Measurements from ENCODE around the gene HOXC5.

The HOXC5 gene

GRCh38 chr12:53994264-53995001, 38.4 kb upstream of the HOXC5 start:
- ChIA-PET CTCF (interaction anchor here (1.4 to 1.7 kb wide), 2 partner anchors 9 kb away, joined by 4 to 11 read pairs; partner anchors contain the start of gene HOXC10), POLR2A (ENCODE audit: low non-redundant PET) (interaction anchor here (0.5 kb wide), 1 partner anchor 9 kb away, joined by 3 read pairs; no protein-coding TSS in a partner anchor)
- DNase-seq (ENCODE audit: low spot score), result no peak
- peak overlapping the region; percentile 52; the same call in 1 of the 2 replicates for H3K27ac ChIP-seq
- no peak for TF ChIP-seq CTCF (conservative IDR thresholded peaks at IDR 0.05; ENCODE audit: low read depth)

GRCh38 chr12:53995002-53995377, 37.9 kb upstream of the HOXC5 start:
- ChIA-PET POLR2A (ENCODE audit: low non-redundant PET) (interaction anchor here (0.5 kb wide), 1 partner anchor 9 kb away, joined by 3 read pairs; no protein-coding TSS in a partner anchor), CTCF (interaction anchor here (0.6 to 1.7 kb wide), 3 partner anchors 10 to 460 kb away, joined by 3 to 11 read pairs (median 3); partner anchors contain the start of gene HOXC10)
- DNase-seq (ENCODE audit: low spot score), result no peak
- H3K27ac ChIP-seq, result peak overlapping the region; percentile 52
- TF ChIP-seq CTCF (conservative IDR thresholded peaks at IDR 0.05; ENCODE audit: low read depth), result no peak

GRCh38 chr12:53995378-53996239, 37.2 kb upstream of the HOXC5 start:
- DNase-seq (ENCODE audit: low spot score), result peak; percentile 57
- H3K27ac ChIP-seq, result peak overlapping the region; percentile 52
- ChIA-PET CTCF (interaction anchor here (0.6 to 1.7 kb wide), 4 partner anchors 11 to 459 kb away, joined by 3 to 11 read pairs (median 3); partner anchors contain the start of gene HOXC10), POLR2A (ENCODE audit: low non-redundant PET) (interaction anchor here (0.5 kb wide), 1 partner anchor 10 kb away, joined by 3 read pairs; no protein-coding TSS in a partner anchor)
- TF ChIP-seq CTCF (conservative IDR thresholded peaks at IDR 0.05; ENCODE audit: low read depth), result no peak

- ChIA-PET POLR2A (ENCODE audit: low non-redundant PET) (interaction anchor here (0.6 kb wide), 1 partner anchor 21 kb away, joined by 10 read pairs; no protein-coding TSS in a partner anchor), CTCF (interaction anchor here (1.0 to 4.3 kb wide), 3 partner anchors 11 to 211 kb away, joined by 3 to 15 read pairs (median 11); partner anchors contain the start of gene HOXC10)
- TF ChIP-seq CTCF (conservative IDR thresholded peaks at IDR 0.05; ENCODE audit: low read depth), result no peak
- peak overlapping the region; percentile 52 for H3K27ac ChIP-seq
- DNase-seq (ENCODE audit: low spot score), result no peak
Measured at GRCh38 chr12:53996240-53997203, 36.3 kb upstream of the HOXC5 start.

GRCh38 chr12:53997204-53998109, 35.4 kb upstream of the HOXC5 start:
- POLR2A ChIA-PET (ENCODE audit: low non-redundant PET), result interaction anchor here (0.6 kb wide), 1 partner anchor 20 kb away, joined by 10 read pairs; no protein-coding TSS in a partner anchor
- no peak for TF ChIP-seq CTCF (conservative IDR thresholded peaks at IDR 0.05; ENCODE audit: low read depth)
- no peak for DNase-seq (ENCODE audit: low spot score)
- CTCF ChIA-PET, result interaction anchor here (0.6 to 4.3 kb wide), 5 partner anchors 194 to 360 kb away, joined by 3 to 15 read pairs (median 4); no protein-coding TSS in a partner anchor
- H3K27ac ChIP-seq, result peak overlapping the region; percentile 1; the same call in 1 of the 2 replicates
